Colonic mucosa (tissue), 4 donors: ENCODE data around the gene RNF187. TPM values are rescaled to one million over a fixed set of nuclear protein-coding genes. Genes with fewer than 3 reads are reported as not detected.
"Not testable (repeated sequence)": the region's sequence is repeated elsewhere in the genome, so short reads cannot be mapped to it uniquely, and the experiment has no call there.

Experiments
- DNase-seq: peaks from one replicate; pipeline ENCODE4 v3.0.0-alpha.2; 2020
- H3K27ac ChIP-seq: fragments of 200-600 bp; one replicate; pipeline ENCODE4 v1.8.0; 2021
- H3K27me3 ChIP-seq: fragments of 200-600 bp; one replicate; pipeline ENCODE4 v1.8.0; 2021
- H3K36me3 ChIP-seq: fragments of 200-600 bp; one replicate; pipeline ENCODE4 v1.8.0; 2021
- H3K4me1 ChIP-seq: fragments of 200-600 bp; one replicate; pipeline ENCODE4 v1.8.0; 2021; ENCODE audit warnings: mild to moderate bottlenecking
- H3K4me3 ChIP-seq: fragments of 200-600 bp; one replicate; pipeline ENCODE4 v1.8.0; 2021
- H3K9ac ChIP-seq, 2 donors: one replicate each; pipeline ENCODE4 v1.7.0; 2013; ENCODE audit warnings: control low read depth in 2 of 2, low read depth in 2 of 2, low read length in 2 of 2
- H3K9me3 ChIP-seq: fragments of 200-600 bp; one replicate; pipeline ENCODE4 v1.8.0; 2021
- intact Hi-C: fragments of 100-400 bp; cut with DNase I; formaldehyde crosslinking; loops from one replicate; pipeline ENCODE4 v1.14.1; 2022
- total RNA-seq, 2 donors: library from RNA; stranded (reverse); fragmentation: NEBNext Ultra II Directional in 1 of 2; extraction: Animal tissue kit (Norgen Biotek cat#: 25700) in 1 of 2; gene quantifications; one replicate each; pipeline ENCODE4 v1.2.1, GENCODE V29; 2021
- TF ChIP-seq, protein P1 (sequence below): fragments of 200-600 bp; IDR thresholded peaks from one replicate; pipeline ENCODE4 v1.8.0; 2022; ENCODE audit warnings: antibody characterized with exemption, mild to moderate bottlenecking
- donor health status: healthy.
- donor health status: DM: no; HTN: no; CAD: no.
- donor health status: DM: no; HTN: no; CAD: no.

Gene RNF187
- total RNA-seq, 2 donors from 2014 or later: 84.5 to 97.5 TPM

DNA sequence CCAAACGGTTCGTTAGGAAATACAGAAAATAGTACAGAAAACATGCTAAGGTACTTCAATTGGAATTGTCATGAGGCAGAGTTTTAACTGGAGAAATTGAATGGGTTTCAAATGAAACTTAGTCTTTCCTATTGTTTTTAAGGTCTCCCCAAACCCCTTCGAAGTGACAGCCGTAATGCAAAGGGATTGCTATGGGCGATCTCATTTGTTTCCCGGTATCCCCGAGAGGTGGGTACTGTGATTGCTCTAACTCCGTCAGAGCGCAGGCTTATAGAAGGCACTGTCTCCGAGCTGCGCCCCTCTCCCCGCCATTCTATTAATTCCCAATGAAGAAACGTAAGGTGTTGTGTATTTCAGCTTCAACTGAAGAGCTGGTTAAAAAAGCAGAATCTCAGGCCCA lies 22.0 kb upstream of the RNF187 start:
- no peaks in the 10 kb centered on the region for H3K4me1 ChIP-seq
- H3K27ac ChIP-seq: no peak overlapping the region
- H3K4me3 ChIP-seq: no peak overlapping the region
- TF ChIP-seq, protein P1, sequence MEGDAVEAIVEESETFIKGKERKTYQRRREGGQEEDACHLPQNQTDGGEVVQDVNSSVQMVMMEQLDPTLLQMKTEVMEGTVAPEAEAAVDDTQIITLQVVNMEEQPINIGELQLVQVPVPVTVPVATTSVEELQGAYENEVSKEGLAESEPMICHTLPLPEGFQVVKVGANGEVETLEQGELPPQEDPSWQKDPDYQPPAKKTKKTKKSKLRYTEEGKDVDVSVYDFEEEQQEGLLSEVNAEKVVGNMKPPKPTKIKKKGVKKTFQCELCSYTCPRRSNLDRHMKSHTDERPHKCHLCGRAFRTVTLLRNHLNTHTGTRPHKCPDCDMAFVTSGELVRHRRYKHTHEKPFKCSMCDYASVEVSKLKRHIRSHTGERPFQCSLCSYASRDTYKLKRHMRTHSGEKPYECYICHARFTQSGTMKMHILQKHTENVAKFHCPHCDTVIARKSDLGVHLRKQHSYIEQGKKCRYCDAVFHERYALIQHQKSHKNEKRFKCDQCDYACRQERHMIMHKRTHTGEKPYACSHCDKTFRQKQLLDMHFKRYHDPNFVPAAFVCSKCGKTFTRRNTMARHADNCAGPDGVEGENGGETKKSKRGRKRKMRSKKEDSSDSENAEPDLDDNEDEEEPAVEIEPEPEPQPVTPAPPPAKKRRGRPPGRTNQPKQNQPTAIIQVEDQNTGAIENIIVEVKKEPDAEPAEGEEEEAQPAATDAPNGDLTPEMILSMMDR: no peak
- H3K36me3 ChIP-seq: no peaks in the 10 kb centered on the region
- DNase-seq: no peak
- peaks cover 42% of the 10 kb centered on the region for H3K27me3 ChIP-seq
- intact Hi-C loops: no loop called here
- H3K9ac ChIP-seq: no peak overlapping the region
- H3K9me3 ChIP-seq: no peaks in the 10 kb centered on the region

DNA sequence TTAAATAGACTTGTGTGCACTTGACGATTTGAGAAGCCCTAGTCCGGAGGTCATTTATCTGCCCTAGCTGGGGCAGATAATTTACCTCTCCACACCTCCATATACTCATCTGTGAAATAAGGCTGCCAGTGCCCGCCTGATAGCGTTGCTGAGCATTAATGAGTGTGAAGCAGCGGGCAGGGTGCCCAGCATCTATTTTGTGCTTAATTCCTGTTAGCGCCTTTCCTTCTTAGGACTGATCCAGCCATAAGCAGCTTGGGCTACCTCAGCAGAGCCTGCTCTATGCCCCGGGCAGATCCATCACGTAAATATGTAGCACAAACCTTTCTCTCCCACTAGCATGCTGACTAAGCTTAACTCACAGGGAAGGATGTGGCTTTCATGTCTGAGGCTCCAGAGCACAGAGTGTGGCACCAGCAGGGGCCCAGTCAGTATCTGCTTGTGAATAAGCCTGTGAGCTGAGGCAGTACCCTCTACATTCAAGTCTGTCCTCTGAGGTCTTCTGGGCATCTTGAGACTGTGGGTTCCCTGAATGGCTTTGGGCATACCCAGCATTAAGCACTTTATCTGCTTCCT lies 21.5 kb upstream of the RNF187 start:
- H3K9me3 ChIP-seq: no peaks in the 10 kb centered on the region
- H3K9ac ChIP-seq: no peak overlapping the region
- no peak for DNase-seq
- H3K36me3 ChIP-seq: no peaks in the 10 kb centered on the region
- H3K27ac ChIP-seq: no peak overlapping the region
- intact Hi-C loops: no loop called here
- no peaks in the 10 kb centered on the region for H3K4me1 ChIP-seq
- H3K27me3 ChIP-seq: peaks cover 44% of the 10 kb centered on the region
- TF ChIP-seq, protein P1: no peak
- no peak overlapping the region for H3K4me3 ChIP-seq

DNA sequence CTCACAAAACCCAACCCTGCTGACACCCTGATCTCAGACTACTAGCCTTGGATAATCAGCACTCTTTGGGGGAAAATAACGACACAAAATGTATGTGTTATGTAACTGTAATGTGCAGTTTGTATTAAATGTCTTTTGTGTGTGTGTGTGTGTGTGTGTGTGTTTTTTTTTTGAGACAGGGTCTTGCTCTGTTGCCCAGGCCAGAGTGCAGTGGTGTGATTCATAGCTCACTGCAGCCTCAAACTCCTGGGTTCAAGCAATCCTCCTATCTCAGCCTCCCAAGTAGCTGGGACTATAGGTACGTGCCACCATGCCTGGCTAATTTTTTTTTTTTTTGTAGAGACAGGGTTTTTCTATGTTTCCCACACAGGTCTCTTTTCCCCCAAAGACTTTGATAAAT lies 19.0 kb upstream of the RNF187 start:
- intact Hi-C loops, H3K9me3 ChIP-seq, H3K4me1 ChIP-seq, H3K4me3 ChIP-seq, H3K27ac ChIP-seq, H3K36me3 ChIP-seq, H3K9ac ChIP-seq, DNase-seq: not testable (repeated sequence)
- H3K27me3 ChIP-seq: peaks cover 43% of the 10 kb centered on the region

DNA sequence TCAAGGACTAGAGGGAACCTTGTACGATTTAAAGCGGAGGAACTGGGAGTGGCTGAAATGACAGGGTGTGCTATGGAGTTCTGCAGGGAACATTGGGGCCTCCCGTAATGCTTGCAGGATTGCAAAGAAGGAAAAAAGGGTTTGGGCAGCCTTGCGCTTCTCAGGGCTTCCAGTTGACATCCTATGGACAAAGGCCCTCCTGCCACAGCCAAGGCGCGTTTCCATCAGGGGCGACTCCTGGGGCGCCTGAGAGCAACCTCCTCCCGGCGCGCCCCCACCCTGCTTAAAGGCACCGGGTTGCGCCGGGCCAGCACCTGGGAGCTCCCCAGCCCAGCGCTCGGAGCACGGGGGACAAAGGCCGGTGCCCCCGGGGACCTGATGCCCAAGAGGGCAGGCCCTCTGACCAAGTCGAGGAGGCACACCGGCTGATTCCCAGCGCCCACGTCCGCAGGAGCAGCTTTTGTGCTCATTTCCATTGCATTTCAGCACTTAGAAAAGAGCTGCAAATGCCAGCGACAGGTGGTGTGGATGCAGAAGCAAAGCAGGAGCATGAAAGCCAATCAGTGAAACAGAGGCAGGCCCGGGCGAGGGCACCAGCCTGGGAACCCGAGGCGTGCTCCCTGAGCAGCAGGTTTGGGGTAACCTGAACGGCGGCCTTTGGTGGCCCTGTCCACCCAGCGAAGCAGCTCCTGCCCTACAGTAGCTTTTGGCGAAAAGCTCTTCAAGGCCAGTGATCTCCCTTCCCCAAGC lies 17.6 kb upstream of the RNF187 start:
- Histone ChIP-seq H3K27me3 (peaks cover 33% of the 10 kb centered on the region), H3K9ac (no peak overlapping the region), H3K4me1 (no peaks in the 10 kb centered on the region), H3K27ac (no peak overlapping the region), H3K36me3 (no peaks in the 10 kb centered on the region), H3K4me3 (no peak overlapping the region), H3K9me3 (no peaks in the 10 kb centered on the region)
- intact Hi-C loops: no loop called here
- no peak for DNase-seq
- TF ChIP-seq, protein P1: no peak

DNA sequence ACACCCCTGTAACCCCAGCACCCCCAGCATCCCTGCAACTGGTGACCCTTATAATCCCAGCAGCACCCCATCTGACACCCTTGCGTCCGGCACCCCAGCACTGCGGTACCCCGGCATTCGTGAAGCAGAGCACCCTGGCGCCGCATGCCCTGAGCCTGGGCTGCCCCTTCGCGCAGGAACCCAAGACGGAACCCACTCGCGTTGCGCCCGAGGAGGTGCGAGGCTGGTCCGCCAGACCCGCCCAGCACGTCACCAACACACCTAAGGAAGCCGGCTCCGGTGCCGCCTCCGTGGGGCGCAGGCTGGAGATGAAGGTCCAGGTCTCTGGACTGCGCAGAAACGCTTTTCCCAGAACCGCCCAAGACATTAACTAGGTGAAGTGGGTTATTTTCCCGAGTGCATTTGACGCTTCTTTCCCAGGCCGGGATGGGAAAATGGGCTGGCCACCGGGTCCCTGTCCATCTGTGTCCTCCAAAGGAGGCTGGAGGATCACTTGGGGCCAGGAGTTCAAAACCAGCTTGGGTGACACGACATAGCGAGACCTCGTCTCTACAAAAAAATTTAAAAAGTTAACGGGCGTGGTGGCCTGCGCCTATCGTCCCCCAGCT lies 15.9 kb upstream of the RNF187 start:
- H3K27me3 ChIP-seq: peaks cover 22% of the 10 kb centered on the region
- DNase-seq: no peak
- no peak overlapping the region for H3K4me3 ChIP-seq
- H3K4me1 ChIP-seq: no peaks in the 10 kb centered on the region
- TF ChIP-seq, protein P1: no peak
- no peak overlapping the region for H3K9ac ChIP-seq
- H3K9me3 ChIP-seq: no peaks in the 10 kb centered on the region
- no peak overlapping the region for H3K27ac ChIP-seq
- H3K36me3 ChIP-seq: no peaks in the 10 kb centered on the region
- intact Hi-C loops: no loop called here
